HG02571 (cell line): ENCODE results near the gene NUDT5.
A peak's percentile ranks its signal among the peaks of the same experiment; 100 is the strongest.
"Not testable (repeated sequence)": the region's sequence is repeated elsewhere in the genome, so short reads cannot be mapped to it uniquely, and the experiment has no call there.

ENCODE experiments used
- ATAC-seq: cut with Tn5 transposase; IDR thresholded peaks from one replicate; pipeline ENCODE4 v1.9.1; 2021; ENCODE audit warnings: mild to moderate bottlenecking, moderate library complexity; ENCODE audit not compliant: unreplicated experiment

Gene NUDT5

DNA sequence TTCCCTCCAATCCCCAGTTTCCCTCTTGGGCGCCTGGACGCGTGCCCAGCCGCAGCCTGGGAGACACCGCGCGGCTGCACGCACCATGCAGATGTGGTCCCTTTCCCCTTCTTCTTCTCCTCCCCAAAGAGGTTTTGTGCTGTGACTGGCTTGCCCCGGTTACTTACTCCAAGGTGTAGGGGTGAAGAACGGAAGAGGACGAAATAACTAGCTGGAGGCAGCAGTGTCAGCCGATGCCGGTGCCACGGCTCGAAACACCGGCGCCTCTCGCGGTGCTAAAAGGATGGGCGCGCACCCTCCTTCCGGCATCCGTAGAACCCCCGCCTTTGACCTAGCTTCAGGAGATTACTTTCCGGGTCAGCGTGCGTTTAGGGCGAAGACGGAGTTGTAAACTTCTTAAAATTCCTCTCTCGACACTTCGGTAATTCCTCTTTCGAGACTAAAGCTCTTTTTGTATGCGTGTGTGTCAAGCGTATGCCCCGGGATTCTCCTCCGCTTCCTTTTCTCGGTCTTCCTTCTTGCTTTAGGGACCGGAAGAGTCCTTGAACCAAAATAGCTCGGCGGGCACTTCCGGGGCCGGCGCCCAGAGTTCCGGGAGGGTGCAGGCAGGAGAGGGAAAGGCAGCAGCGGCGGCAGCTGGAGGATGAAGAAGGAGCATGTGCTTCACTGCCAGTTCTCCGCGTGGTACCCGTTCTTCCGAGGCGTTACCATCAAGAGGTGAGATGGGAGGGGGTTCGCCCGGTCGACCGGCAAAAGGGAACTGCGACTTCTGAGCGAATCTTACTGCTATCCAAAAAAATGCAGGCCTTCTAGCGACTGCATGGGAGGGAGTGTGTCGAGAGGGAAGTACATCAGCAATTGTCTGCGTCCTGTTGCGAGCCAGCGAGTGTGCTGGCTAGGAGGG lies at the start of gene NUDT5, which contains the start of gene CDC123:
NUDT5 (minus strand) TSS at position 289 of the 904 bp plus-strand sequence. CDS start 9,600 bp downstream, outside the sequence.
CDC123 (plus strand) TSS at position 586 of the 904 bp plus-strand sequence; CDS start at position 644, 58 bp downstream.
- peak; percentile 87 for ATAC-seq

DNA sequence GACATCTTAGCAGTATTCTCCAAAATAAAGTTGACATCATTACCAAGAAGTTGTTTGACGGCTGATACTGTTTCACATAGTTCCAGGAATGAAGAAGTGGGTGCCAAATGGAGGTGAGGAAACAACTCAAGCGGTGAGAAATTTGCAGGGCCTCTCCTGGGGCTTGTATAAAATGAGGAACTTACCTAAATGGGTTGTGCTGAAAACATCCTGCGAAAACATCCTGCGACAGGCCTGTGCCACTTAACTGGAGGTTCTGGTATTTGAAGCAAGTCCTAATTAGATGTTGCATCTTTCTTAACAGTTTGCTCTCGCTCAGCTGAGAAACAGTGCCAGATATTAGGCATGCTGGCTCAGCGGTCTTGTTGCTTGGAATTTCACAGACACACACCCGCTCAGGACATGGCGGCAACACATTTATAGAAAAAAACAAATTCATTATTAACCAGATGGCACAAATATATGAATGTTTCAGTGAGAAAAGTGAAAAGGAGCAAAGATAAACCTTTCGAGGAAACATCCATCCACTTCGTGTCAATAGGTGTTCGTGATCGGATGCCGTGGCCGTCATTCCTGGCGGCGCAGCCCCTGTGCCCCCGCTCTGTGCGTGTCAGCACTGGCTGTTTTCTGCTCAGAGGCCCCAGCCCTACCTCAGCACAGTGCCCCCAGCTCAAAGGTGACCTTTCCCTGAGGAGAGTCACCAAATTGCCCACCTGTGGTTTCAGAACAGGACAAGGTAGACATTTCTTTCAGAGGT lies 48.4 kb upstream of the NUDT5 start:
- ATAC-seq, result no peak

DNA sequence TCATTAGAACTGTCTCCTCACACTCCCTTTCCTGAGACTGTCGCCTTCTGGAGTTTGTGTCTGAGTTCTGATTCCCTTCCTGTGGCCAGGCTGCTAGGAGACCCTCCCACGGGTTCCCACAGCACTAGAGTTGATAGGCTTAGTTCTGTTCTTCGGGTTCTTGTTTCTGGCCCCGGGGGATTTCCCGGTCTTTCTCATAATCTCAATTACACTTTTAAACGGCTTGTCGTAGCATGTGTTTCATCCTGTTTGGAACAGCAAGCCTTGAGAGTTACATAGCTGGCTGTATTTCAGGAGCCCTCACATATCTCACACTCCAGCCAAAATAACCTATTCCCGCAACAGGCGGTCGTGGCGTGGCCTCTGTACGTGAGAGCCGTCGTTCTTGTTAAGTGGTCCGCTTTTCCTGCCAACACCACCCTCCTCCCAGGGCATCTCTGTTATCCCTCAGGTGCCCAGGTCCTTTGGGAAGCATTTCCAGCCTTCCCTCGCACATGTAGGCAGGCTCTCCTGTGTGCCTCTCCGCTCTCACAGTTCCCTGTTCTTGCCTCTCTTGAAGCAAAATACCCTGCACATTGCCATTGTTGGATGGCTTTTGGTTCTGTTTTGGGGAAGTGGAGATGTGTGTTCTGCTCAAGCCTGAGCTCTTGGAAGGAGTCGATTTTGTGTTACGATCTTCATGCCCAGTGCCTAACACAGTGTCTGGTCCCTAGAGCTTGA lies 46.3 kb upstream of the NUDT5 start:
- no peak for ATAC-seq

DNA sequence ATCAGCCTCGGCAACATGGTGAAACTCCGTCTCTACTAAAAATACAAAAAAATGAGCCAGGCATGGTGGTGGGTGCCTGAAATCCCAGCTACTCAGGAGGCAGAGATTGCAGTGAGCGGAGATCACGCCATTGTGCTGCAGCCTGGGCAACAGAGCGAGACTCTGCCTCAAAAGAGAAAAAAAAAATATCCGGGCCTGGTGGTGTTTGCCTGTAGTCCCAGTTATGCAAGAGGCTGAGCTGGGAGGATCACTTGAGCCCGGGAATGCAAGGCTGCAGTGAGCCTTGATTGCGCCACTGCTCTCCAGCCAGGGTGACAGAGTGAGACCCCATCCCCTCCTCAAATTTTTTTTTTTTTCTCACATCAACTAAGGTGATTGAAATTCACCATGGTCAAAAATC lies 43.1 kb upstream of the NUDT5 start:
- ATAC-seq, result no peak

GRCh38 chr10:12237265-12238220 lies 41.9 kb upstream of the NUDT5 start:
- no peak for ATAC-seq

GRCh38 chr10:12235796-12236195 lies 40.1 kb upstream of the NUDT5 start:
- no peak for ATAC-seq

DNA sequence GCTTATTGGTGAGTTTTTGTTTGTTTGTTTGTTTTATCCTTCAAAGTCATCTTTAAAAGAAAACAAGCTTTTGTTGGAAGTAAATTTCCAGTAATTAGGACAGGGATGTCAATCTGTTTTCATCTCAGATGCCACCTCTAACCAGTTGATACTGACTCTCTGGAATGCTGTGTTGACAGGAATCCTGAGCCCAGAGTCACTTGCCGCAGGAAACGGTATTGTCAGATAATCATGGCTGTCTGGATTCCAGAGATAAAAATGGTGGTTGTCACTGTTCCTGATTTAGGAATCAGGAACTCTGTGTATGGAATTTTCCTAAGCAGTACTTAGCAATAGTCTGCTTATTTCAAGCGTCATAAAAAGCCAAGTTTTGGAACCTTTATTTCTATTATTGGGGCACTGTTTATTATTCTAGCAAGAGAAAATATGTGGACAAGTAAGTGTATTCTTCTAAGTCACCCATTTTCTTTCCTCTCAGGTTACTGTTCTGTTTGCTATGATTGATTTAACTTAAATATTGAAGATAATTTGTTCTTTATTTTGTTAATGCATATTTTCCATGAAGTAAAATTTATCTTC lies 39.5 kb upstream of the NUDT5 start:
- no peak for ATAC-seq

- ATAC-seq, result not testable (repeated sequence)
Observed at GRCh38 chr10:12234687-12235086, 39.0 kb upstream of the NUDT5 start.

DNA sequence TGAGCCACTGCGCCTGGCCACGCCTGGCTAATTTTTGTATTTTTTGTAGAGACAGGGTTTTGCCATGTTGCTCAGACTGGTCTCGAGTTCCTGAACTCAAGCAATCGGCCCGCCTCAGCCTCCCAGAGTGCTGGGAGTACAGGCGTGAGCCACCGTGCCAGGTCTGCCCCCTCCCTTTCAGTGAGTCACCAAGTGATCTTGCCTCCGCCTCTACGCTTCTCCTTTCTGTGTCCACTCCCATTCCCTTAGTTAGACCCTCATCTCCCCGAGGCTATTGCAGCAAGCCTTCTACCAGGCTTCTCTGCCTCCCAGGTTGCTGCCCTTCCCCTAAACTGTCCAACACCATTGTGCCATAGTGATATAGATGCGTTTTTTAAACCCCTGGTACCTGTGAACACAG lies 33.2 kb upstream of the NUDT5 start:
- ATAC-seq, result no peak

GRCh38 chr10:12226438-12226837 lies 30.7 kb upstream of the NUDT5 start:
- ATAC-seq, result not testable (repeated sequence)

GRCh38 chr10:12225444-12225843 lies 29.8 kb upstream of the NUDT5 start:
- no peak for ATAC-seq

- ATAC-seq, result no peak
Observed at GRCh38 chr10:12221323-12222298, 25.9 kb upstream of the NUDT5 start.

DNA sequence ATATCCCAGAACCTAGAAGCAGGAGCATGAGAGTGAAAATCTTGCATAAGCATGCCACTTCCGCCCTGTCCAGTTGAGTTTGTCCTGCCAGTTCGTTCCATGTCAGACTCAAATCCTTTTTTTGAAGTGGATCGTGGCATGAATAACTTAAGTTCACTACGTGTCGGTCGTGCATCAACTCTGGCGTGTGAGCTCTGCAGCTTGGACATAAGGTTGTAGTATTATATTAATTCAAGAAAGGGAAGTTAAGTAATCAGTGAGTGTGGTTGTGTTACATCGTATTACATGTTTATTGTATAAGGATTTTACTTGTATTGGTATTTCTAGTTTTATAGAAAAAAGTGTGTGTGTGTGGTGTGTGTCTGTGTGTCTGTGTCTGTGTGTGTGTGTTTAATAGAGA lies 23.3 kb upstream of the NUDT5 start:
- ATAC-seq, result no peak

GRCh38 chr10:12214763-12215218 lies 19.1 kb upstream of the NUDT5 start:
- no peak for ATAC-seq

GRCh38 chr10:12214093-12214492 lies 18.4 kb upstream of the NUDT5 start:
- no peak for ATAC-seq

- no peak for ATAC-seq
Observed at GRCh38 chr10:12213621-12214020, 17.9 kb upstream of the NUDT5 start.

GRCh38 chr10:12212454-12212853 lies 16.8 kb upstream of the NUDT5 start:
- no peak for ATAC-seq

- no peak for ATAC-seq
Observed at GRCh38 chr10:12208460-12208859, 12.8 kb upstream of the NUDT5 start.
